ENCODE data around the gene MCF2L.

MCF2L gene

GRCh38 chr13:113084943-113085540, 116.0 kb downstream of the MCF2L start:
- Histone ChIP-seq H4K20me1 (ENCODE audit: insufficient read depth, low read length) (no peaks in the 10 kb centered on the region), H2AFZ (ENCODE audit: low read length) (no peak overlapping the region), H3K4me2 (ENCODE audit: low read depth, low read length) (no peak overlapping the region), H3F3A (ENCODE audit: insufficient read depth, low read length) (no peaks in the 10 kb centered on the region), H3K9ac (ENCODE audit: low read length) (no peak overlapping the region), H3K27ac (ENCODE audit: low read length) (no peak overlapping the region), H3K4me1 (ENCODE audit: low read length) (no peaks in the 10 kb centered on the region), H3K9me3 (replicated peaks; ENCODE audit: insufficient read depth, low read length) (no peaks in the 10 kb centered on the region), H3K27me3 (replicated peaks; ENCODE audit: insufficient read depth, low read length) (peaks cover 91% of the 10 kb centered on the region), H3K36me3 (replicated peaks; ENCODE audit: insufficient read depth, low read length) (no peaks in the 10 kb centered on the region), H3K9me2 (replicated peaks; ENCODE audit: insufficient read depth, low read length) (no peaks in the 10 kb centered on the region), H3K79me2 (ENCODE audit: low read length) (no peaks in the 10 kb centered on the region), H3K4me3 (ENCODE audit: low read length) (no peak overlapping the region)
- no peak for TF ChIP-seq EZH2 (optimal IDR thresholded peaks at IDR 0.05; ENCODE audit: low read depth, low read length)
- no peak for TF ChIP-seq EZH2phosphoT487 (IDR thresholded peaks at IDR 0.05; ENCODE audit: low read length)
- TF ChIP-seq CTCF (IDR thresholded peaks at IDR 0.05; ENCODE audit: low read length) = no peak
- no peak for DNase-seq

- peaks cover 90% of the 10 kb centered on the region for H3K27me3 ChIP-seq (replicated peaks; ENCODE audit: insufficient read depth, low read length)
- no peaks in the 10 kb centered on the region for H3K4me1 ChIP-seq (ENCODE audit: low read length)
- H3K9me3 ChIP-seq (replicated peaks; ENCODE audit: insufficient read depth, low read length) = no peaks in the 10 kb centered on the region
- no peaks in the 10 kb centered on the region for H4K20me1 ChIP-seq (ENCODE audit: insufficient read depth, low read length)
- TF ChIP-seq EZH2 (optimal IDR thresholded peaks at IDR 0.05; ENCODE audit: low read depth, low read length) (no peak), EZH2phosphoT487 (IDR thresholded peaks at IDR 0.05; ENCODE audit: low read length) (no peak), CTCF (IDR thresholded peaks at IDR 0.05; ENCODE audit: low read length) (no peak)
- no peak overlapping the region for H3K27ac ChIP-seq (ENCODE audit: low read length)
- H3F3A ChIP-seq (ENCODE audit: insufficient read depth, low read length) = no peaks in the 10 kb centered on the region
- no peak overlapping the region for H3K4me3 ChIP-seq (ENCODE audit: low read length)
- DNase-seq = no peak
- no peak overlapping the region for H3K9ac ChIP-seq (ENCODE audit: low read length)
- no peaks in the 10 kb centered on the region for H3K36me3 ChIP-seq (replicated peaks; ENCODE audit: insufficient read depth, low read length)
- H2AFZ ChIP-seq (ENCODE audit: low read length) = no peak overlapping the region
- H3K79me2 ChIP-seq (ENCODE audit: low read length) = no peaks in the 10 kb centered on the region
- H3K9me2 ChIP-seq (replicated peaks; ENCODE audit: insufficient read depth, low read length) = no peaks in the 10 kb centered on the region
- no peak overlapping the region for H3K4me2 ChIP-seq (ENCODE audit: low read depth, low read length)
Measured at GRCh38 chr13:113086031-113086750, 117.2 kb downstream of the MCF2L start.

GRCh38 chr13:113086991-113087922, 118.2 kb downstream of the MCF2L start:
- Histone ChIP-seq H3K27ac (ENCODE audit: low read length) (no peak overlapping the region), H3K4me3 (ENCODE audit: low read length) (no peak overlapping the region), H3K4me2 (ENCODE audit: low read depth, low read length) (no peak overlapping the region), H3K9me3 (replicated peaks; ENCODE audit: insufficient read depth, low read length) (no peaks in the 10 kb centered on the region), H3K9me2 (replicated peaks; ENCODE audit: insufficient read depth, low read length) (no peaks in the 10 kb centered on the region), H3K9ac (ENCODE audit: low read length) (no peak overlapping the region), H3K36me3 (replicated peaks; ENCODE audit: insufficient read depth, low read length) (no peaks in the 10 kb centered on the region), H3K79me2 (ENCODE audit: low read length) (no peaks in the 10 kb centered on the region), H2AFZ (ENCODE audit: low read length) (no peak overlapping the region), H3F3A (ENCODE audit: insufficient read depth, low read length) (no peaks in the 10 kb centered on the region), H4K20me1 (ENCODE audit: insufficient read depth, low read length) (no peaks in the 10 kb centered on the region), H3K27me3 (replicated peaks; ENCODE audit: insufficient read depth, low read length) (peaks cover 90% of the 10 kb centered on the region), H3K4me1 (ENCODE audit: low read length) (no peaks in the 10 kb centered on the region)
- TF ChIP-seq EZH2 (optimal IDR thresholded peaks at IDR 0.05; ENCODE audit: low read depth, low read length) (no peak), CTCF (IDR thresholded peaks at IDR 0.05; ENCODE audit: low read length) (no peak), EZH2phosphoT487 (IDR thresholded peaks at IDR 0.05; ENCODE audit: low read length) (no peak)
- no peak for DNase-seq
